Spleen (tissue), 7 donors: Measurements from ENCODE around the gene ITGAV.

ENCODE experiments used
- POLR2A ChIP-seq, 3 donors: fragments of 450-650 bp; IDR thresholded peaks; one replicate each; pipeline ENCODE4 v1.5.1; 2017; ENCODE audit warnings: antibody characterized with exemption in 3 of 3, mild to moderate bottlenecking in 1 of 3
- TF ChIP-seq, protein P1 (sequence below), 11 experiments: fragments of 200-600 bp in 7 of 11; fragments of 450-650 bp in 4 of 11; sonication (generic) in 4 of 11; IDR thresholded peaks in 8 of 11; conservative IDR thresholded peaks in 3 of 11; 1 replicate in 7 of 11; 2 replicates in 4 of 11; pipeline versions ENCODE4 v1.4.0 to v1.8.0; 2016 to 2021; ENCODE audit warnings: antibody characterized with exemption in 11 of 11, inconsistent platforms in 4 of 11, mild to moderate bottlenecking in 1 of 11
- donor health status: DM: no; HTN: no; CAD: no; lungs with moderate emphysema.
- donor health status: DM: no; HTN: no; CAD: no.
- donor health status: DM: no; HTN: no; CAD: no.

DNA sequence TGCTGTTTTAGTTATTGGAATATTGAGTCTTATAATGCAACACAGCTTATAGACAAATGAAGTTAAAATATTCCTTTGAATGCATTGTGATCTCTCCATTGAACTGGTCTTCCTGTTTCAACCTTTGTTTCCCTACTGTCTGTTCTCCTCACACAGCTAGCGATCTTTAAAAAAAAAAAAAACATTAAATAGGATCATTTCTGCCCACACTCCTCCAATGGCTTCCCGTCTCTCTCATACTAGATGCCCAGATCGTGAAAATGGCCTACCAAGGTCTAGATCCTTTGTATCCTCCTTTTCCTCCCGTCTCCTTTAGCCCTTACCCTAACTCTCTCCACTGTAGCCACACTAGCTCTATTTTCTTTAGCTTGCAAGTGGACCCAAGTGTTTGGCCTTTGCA, 106.4 kb downstream of the ITGAV start:
- TF ChIP-seq, protein P1, sequence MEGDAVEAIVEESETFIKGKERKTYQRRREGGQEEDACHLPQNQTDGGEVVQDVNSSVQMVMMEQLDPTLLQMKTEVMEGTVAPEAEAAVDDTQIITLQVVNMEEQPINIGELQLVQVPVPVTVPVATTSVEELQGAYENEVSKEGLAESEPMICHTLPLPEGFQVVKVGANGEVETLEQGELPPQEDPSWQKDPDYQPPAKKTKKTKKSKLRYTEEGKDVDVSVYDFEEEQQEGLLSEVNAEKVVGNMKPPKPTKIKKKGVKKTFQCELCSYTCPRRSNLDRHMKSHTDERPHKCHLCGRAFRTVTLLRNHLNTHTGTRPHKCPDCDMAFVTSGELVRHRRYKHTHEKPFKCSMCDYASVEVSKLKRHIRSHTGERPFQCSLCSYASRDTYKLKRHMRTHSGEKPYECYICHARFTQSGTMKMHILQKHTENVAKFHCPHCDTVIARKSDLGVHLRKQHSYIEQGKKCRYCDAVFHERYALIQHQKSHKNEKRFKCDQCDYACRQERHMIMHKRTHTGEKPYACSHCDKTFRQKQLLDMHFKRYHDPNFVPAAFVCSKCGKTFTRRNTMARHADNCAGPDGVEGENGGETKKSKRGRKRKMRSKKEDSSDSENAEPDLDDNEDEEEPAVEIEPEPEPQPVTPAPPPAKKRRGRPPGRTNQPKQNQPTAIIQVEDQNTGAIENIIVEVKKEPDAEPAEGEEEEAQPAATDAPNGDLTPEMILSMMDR (IDR thresholded peaks at IDR 0.05 in 8 of 11, conservative IDR thresholded peaks at IDR 0.05 in 3 of 11), result no peak
- TF ChIP-seq POLR2A (IDR thresholded peaks at IDR 0.05), result no peak
